NCI-H510A treated with DMSO at 0.1 percent for 48 hours (cell line): ENCODE data around the gene SLC6A14.

Experiments used
- DNase-seq: peaks from one replicate; lab custom pipeline; 2025; lab: John Stamatoyannopoulos, UW

Gene SLC6A14, protein sequence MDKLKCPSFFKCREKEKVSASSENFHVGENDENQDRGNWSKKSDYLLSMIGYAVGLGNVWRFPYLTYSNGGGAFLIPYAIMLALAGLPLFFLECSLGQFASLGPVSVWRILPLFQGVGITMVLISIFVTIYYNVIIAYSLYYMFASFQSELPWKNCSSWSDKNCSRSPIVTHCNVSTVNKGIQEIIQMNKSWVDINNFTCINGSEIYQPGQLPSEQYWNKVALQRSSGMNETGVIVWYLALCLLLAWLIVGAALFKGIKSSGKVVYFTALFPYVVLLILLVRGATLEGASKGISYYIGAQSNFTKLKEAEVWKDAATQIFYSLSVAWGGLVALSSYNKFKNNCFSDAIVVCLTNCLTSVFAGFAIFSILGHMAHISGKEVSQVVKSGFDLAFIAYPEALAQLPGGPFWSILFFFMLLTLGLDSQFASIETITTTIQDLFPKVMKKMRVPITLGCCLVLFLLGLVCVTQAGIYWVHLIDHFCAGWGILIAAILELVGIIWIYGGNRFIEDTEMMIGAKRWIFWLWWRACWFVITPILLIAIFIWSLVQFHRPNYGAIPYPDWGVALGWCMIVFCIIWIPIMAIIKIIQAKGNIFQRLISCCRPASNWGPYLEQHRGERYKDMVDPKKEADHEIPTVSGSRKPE

DNA sequence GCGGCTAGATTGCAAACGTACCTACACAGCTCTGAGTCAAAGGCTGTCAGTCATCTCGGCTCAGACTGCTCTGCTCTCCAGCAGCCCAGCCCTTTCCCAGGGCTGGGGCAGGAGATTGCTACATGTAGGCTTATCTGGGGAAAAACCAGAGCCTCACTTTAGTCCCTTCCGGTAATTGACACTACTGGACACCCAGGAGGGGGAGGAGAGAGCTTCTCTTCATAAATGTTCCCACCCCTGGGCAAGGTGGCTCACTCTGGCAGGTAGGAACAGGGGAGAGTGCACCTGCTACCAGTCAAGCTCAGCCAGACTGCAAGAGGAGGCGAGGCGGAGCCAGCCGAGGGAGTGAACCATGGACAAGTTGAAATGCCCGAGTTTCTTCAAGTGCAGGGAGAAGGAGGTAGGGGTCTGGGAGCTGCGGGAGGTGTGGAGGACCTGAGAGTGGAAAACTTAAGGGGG lies at the start of gene SLC6A14:
TSS of gene SLC6A14 (plus strand) at position 249 of the 459 bp plus-strand sequence. CDS start at position 353, 104 bp downstream.
- peak; percentile 62 for DNase-seq

DNA sequence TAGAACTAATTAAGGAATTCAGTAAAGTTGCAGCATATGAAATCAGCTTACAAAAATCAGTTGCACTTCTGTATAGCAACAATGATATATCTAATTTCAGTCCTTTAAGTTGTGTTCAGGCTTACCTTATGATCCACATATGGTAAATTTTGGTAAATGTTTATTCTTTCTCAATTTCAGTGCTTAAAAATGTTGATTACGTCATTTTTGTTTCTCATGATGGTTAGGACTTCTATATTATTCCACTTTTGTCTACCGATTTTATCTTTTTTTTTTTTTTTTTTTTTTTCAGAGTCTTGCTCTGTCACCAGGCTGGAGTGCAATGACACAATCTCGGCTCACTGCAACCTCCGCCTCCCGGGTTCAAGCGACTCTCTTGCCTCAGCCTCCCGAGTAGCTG lies 40.7 kb upstream of the SLC6A14 start:
- DNase-seq, result no peak

DNA sequence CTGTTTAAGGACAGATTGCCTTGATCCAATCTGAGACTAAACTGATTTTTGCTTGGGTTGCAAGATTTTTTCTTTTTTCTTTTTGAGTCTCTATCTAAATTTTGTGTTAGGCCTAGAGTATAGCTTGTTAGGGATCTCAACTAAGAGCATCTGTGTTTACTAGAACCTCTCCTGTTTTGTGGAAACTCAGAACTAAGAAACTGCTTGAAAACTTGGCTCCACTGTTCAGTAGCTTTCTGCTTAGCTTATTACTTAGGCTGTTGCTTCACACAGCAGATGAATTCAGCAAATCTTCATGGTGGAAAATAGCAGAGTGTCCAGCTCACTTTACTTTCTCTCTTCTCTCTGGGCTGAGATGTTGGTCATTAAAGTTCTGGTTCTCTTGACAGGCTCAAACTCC lies 36.7 kb upstream of the SLC6A14 start:
- no peak for DNase-seq

DNA sequence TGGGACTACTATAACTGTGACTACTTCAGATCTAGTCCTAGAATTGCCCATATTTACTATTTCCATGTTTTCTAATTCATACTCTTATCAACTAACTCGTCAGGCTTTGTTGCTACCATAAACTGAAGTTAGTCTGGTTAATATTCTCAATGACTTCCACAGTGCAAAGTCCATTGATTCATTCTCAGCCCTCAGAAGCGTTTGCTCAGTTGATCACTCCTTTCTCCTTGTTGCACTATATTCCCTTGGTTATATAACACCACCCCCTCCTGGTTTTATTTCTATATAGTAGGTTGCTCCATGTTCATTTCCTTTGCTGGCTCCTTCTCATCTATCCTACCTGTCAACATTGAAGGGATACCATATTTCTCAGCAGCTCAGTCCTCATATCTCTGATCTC lies 27.2 kb upstream of the SLC6A14 start:
- no peak for DNase-seq

GRCh38 chrX:116413273-116413672 lies 23.1 kb upstream of the SLC6A14 start:
- no peak for DNase-seq

DNA sequence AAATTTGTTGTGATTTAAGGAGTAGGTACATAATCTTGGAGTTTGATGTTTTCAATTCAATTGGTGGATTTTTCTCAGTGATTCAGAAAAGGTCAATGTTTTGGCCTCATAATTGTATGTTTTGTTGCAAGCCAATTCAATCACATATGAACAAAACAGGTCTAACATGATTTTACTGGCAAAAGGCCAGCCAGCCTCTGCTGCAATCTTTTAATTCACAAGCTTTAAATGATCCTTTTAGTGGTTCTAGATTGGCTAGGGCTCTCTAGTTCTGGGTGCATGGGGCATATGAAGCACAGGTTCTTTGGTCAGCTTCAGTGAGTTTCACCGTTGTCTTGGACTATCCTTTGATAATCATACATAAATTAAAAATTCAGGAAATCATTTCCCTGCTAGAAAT lies 19.2 kb upstream of the SLC6A14 start:
- DNase-seq, result no peak

- DNase-seq, result no peak
Observed at GRCh38 chrX:116417968-116418367, 18.4 kb upstream of the SLC6A14 start.

GRCh38 chrX:116427978-116428377 lies 8.4 kb upstream of the SLC6A14 start:
- DNase-seq, result no peak

DNA sequence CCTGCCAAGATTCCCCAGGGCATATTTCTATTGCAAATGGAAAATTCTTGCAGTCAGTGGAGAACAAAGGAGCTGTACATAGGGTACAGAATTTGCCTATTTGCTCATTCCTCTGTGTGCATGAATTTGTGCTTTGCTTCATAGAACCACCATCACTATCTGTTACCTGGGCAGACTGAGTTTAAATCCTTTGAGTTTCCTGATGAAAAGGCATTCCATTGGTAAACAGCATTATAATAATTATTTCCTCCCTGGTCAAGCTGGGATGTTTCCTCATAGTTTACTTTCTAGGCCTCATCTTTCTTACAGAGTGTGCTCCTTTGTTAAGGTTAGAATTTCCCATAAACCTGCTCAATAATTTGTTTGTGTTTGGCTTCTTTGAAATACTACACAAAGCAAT lies 809 bp upstream of the SLC6A14 start:
- DNase-seq, result no peak

DNA sequence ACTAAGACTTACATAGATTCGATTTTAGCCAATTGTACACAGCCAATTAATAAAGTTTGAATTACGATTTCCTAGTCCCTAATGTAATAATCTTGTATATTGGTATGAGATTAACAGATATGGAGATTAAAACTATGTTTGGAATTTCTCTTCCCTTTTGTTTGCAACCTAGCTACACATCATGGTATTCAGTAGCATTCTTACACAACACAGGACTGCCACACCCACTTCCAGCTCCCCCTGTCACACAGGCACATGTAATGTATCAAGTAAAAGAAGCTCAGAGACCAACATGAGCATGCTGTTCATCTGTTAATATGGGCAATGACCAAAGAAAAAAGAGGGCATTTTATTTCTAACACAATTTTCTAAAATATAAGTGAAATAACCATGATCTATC lies 12.8 kb downstream of the SLC6A14 start:
- no peak for DNase-seq

DNA sequence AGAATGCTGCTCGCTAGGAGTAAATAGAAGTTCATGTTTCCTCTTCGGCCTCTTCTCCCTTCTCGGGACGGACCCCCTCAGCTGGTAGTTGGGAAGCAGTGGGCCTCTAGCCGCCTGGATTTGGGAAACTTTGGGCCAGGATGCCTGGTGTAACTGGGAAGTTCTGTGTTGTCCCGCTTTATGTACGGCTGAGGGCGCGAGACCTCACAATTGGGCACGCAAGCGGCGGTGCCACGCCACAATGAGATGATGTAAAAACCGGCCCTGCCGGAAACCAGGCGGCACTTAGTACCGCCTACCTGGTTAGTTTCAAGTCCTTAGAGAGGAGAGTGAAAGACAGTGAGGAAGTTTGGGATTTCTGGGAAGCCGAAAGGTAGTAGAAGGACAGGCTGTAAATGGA lies 26.4 kb downstream of the SLC6A14 start, which contains the start of gene CT83:
TSS of gene CT83 (minus strand) at position 155 of the 400 bp plus-strand sequence. CDS start at position 35, 120 bp downstream.
- DNase-seq, result peak; percentile 55

GRCh38 chrX:116480059-116480458 lies 43.7 kb downstream of the SLC6A14 start:
- DNase-seq, result no peak

DNA sequence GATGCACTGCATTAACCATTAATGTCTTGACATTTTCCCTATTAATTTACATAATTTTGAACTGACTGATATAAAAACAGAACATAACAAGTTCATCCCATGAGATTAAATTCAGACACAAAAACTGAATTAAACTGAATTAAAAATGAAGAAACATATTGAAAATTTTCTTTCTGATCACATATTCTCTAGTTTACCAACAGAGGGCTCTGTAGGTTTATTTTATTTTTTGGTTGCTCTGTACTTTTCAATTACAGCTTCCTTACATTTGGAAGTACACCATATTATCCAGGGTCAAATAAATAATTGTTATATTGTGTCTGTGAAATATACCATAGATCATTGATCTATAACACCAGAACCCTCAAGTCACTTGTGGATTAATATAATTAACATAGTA lies 53.7 kb downstream of the SLC6A14 start:
- peak; percentile 9 for DNase-seq

- DNase-seq, result no peak
Observed at GRCh38 chrX:116493271-116493670, 56.9 kb downstream of the SLC6A14 start.

GRCh38 chrX:116499780-116500179 lies 63.4 kb downstream of the SLC6A14 start:
- DNase-seq, result no peak
